Measurements from ENCODE around the gene NLK.

DNA sequence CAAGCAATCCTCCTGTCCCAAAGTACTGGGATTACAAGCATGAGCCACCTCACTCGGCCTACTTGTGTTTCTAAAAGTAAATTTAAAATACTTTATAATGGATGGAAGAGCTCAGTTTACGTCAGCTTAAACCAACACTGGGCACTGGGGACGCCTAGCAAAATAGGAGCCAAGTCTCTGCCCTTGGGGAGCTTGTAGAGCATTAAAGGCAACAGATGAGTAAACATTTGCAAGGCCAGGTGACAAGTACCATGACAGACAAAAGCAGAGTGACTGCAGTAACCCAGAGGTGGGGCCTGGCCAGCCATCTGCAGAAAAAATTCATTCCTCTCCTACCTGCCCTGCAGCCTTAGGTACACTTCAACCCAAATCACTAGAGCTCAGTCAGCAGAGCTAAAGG is 12.1 kb upstream of the NLK start:
- TF ChIP-seq, protein P1, sequence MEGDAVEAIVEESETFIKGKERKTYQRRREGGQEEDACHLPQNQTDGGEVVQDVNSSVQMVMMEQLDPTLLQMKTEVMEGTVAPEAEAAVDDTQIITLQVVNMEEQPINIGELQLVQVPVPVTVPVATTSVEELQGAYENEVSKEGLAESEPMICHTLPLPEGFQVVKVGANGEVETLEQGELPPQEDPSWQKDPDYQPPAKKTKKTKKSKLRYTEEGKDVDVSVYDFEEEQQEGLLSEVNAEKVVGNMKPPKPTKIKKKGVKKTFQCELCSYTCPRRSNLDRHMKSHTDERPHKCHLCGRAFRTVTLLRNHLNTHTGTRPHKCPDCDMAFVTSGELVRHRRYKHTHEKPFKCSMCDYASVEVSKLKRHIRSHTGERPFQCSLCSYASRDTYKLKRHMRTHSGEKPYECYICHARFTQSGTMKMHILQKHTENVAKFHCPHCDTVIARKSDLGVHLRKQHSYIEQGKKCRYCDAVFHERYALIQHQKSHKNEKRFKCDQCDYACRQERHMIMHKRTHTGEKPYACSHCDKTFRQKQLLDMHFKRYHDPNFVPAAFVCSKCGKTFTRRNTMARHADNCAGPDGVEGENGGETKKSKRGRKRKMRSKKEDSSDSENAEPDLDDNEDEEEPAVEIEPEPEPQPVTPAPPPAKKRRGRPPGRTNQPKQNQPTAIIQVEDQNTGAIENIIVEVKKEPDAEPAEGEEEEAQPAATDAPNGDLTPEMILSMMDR (IDR thresholded peaks at IDR 0.05): no peak
- TF ChIP-seq POLR2AphosphoS5 (IDR thresholded peaks at IDR 0.05; ENCODE audit: insufficient read depth in 1 of 2, low read depth in 1 of 2) (no peak), POLR2A (IDR thresholded peaks at IDR 0.05) (no peak)
